A549 (cell line): ENCODE data around the gene CERS3. TPM values are rescaled to one million over a fixed set of nuclear protein-coding genes. Genes with fewer than 3 reads are reported as not detected.
A peak's percentile ranks its signal among the peaks of the same experiment; 100 is the strongest.

Source experiments
- ATAC-seq, 2 experiments: fragments of 200-7000 bp in 1 of 2; fragments of >200 bp in 1 of 2; cut with Nextera tagmentation in 1 of 2; cut with Tn5 transposase in 1 of 2; 3 replicates each; pipeline versions ENCODE4 v1.8.0 to v1.9.1; 2018 to 2020; ENCODE audit warnings: mild to moderate bottlenecking in 1 of 2, moderate library complexity in 1 of 2
- CTCF ChIA-PET: fragments of 300-600 bp; sonication (Branson Sonifier 250); formaldehyde crosslinking; extraction: SDS; loops from one replicate; lab custom pipeline; 2021; ENCODE audit warnings: antibody characterized with exemption, inconsistent platforms; lab: Yijun Ruan, JAX
- POLR2A ChIA-PET: fragments of 350-600 bp; formaldehyde crosslinking; extraction: SDS; loops from one replicate; lab custom pipeline; 2021; ENCODE audit warnings: antibody characterized with exemption, inconsistent platforms; lab: Yijun Ruan, JAX
- DNase-seq, 2 experiments: peaks; one replicate each; pipeline versions ENCODE4 v3.0.0 to v3.0.0-alpha.2; 2011 to 2016; ENCODE audit warnings: low read depth in 1 of 2, low spot score in 1 of 2
- FAIRE-seq: peaks from 2 replicates; lab custom pipeline; 2011; peaks lifted over from hg19 to GRCh38; lab: Jason Lieb, UNC
- H3K27ac ChIP-seq, 2 experiments: fragments of >200 bp; sonication (Bioruptor Twin); formaldehyde crosslinking; 3 replicates each; pipeline ENCODE4 v1.5.1; 2016 to 2017
- H3K4me1 ChIP-seq: fragments of >200 bp; sonication (Bioruptor Twin); formaldehyde crosslinking; 3 replicates; pipeline ENCODE4 v1.6.1; 2016
- H3K4me2 ChIP-seq: fragments of >200 bp; sonication (Bioruptor Twin); formaldehyde crosslinking; 3 replicates; pipeline ENCODE4 v1.6.1; 2016
- H3K4me3 ChIP-seq: fragments of >200 bp; sonication (Bioruptor Twin); formaldehyde crosslinking; 3 replicates; pipeline ENCODE4 v1.5.1; 2016
- H3K9me3 ChIP-seq: fragments of >200 bp; sonication (Bioruptor Twin); formaldehyde crosslinking; 3 replicates; pipeline ENCODE4 v1.6.1; 2016
- ATOH8 ChIP-seq: fragments of 250-450 bp; sonication (Bioruptor Pico); IDR thresholded peaks from 2 replicates; pipeline ENCODE4 v1.5.0; 2020; ENCODE audit warnings: low read depth, mild to moderate bottlenecking, moderate library complexity
- CBX2 ChIP-seq: fragments of 200-600 bp; sonication (generic); IDR thresholded peaks from 2 replicates; pipeline ENCODE4 v1.6.1; 2016; ENCODE audit warnings: low read depth, mild to moderate bottlenecking, borderline replicate concordance
- CHD2 ChIP-seq: fragments of 150-350 bp; IDR thresholded peaks from 2 replicates; pipeline ENCODE4 v1.6.1; 2014; ENCODE audit warnings: low read length; ENCODE audit not compliant: partially characterized antibody
- CHD4 ChIP-seq: fragments of 200-600 bp; sonication (generic); IDR thresholded peaks from 2 replicates; pipeline ENCODE4 v1.6.1; 2016; ENCODE audit warnings: antibody characterized with exemption, mild to moderate bottlenecking, borderline replicate concordance
- CTCF ChIP-seq: fragments of >200 bp; sonication (Bioruptor Twin); formaldehyde crosslinking; IDR thresholded peaks from 3 replicates; pipeline ENCODE4 v1.5.1; 2016
- EHMT2 ChIP-seq: fragments of 200-600 bp; sonication (generic); IDR thresholded peaks from 2 replicates; pipeline ENCODE4 v1.6.1; 2016; ENCODE audit warnings: antibody characterized with exemption, low read depth, mild to moderate bottlenecking, moderate library complexity
- ESRRA ChIP-seq: fragments of 150-350 bp; IDR thresholded peaks from 2 replicates; pipeline ENCODE4 v1.6.1; 2014; ENCODE audit warnings: mild to moderate bottlenecking, low read length, borderline replicate concordance
- FOSB ChIP-seq: fragments of 250-450 bp; sonication (Bioruptor Pico); IDR thresholded peaks from 2 replicates; pipeline ENCODE4 v1.5.0; 2020; ENCODE audit warnings: mild to moderate bottlenecking, moderate library complexity
- HEYL ChIP-seq: fragments of 250-450 bp; sonication (Bioruptor Pico); IDR thresholded peaks from 2 replicates; pipeline ENCODE4 v1.8.0; 2021; ENCODE audit warnings: mild to moderate bottlenecking, moderate library complexity
- HMGXB4 ChIP-seq: fragments of 250-450 bp; sonication (Bioruptor Pico); IDR thresholded peaks from 2 replicates; pipeline ENCODE4 v1.5.0; 2021; ENCODE audit warnings: mild to moderate bottlenecking, moderate library complexity, borderline replicate concordance
- HOXA7 ChIP-seq: fragments of 250-450 bp; sonication (Bioruptor Pico); IDR thresholded peaks from 2 replicates; pipeline ENCODE4 v1.5.0; 2020; ENCODE audit warnings: mild to moderate bottlenecking, moderate library complexity
- JUN ChIP-seq, 2 experiments: fragments of >200 bp; sonication (Bioruptor Twin); formaldehyde crosslinking; IDR thresholded peaks; 2 replicates in 1 of 2; 3 replicates in 1 of 2; pipeline ENCODE4 v1.6.1; 2016 to 2017
- KDM5A ChIP-seq: fragments of 200-600 bp; sonication (generic); IDR thresholded peaks from 2 replicates; pipeline ENCODE4 v1.6.1; 2016; ENCODE audit warnings: antibody characterized with exemption, mild to moderate bottlenecking
- MAX ChIP-seq: IDR thresholded peaks from 2 replicates; pipeline ENCODE4 v1.6.1; 2012
- MAZ ChIP-seq: fragments of 150-350 bp; IDR thresholded peaks from 2 replicates; pipeline ENCODE4 v1.6.1; 2014; ENCODE audit warnings: antibody characterized with exemption, low read depth, low read length, borderline replicate concordance
- MYC ChIP-seq: IDR thresholded peaks from 2 replicates; pipeline ENCODE4 v1.6.1; 2012; ENCODE audit warnings: mild to moderate bottlenecking, inconsistent platforms, low read length, improper control_type of control experiment, borderline replicate concordance
- NFE2L2 ChIP-seq: fragments of 150-350 bp; conservative IDR thresholded peaks from 2 replicates; pipeline ENCODE4 v1.6.1; 2014; ENCODE audit warnings: low read length
- NPAS2 ChIP-seq: fragments of 250-450 bp; sonication (Bioruptor Pico); IDR thresholded peaks from 2 replicates; pipeline ENCODE4 v1.8.0; 2022; ENCODE audit warnings: mild to moderate bottlenecking, moderate library complexity, borderline replicate concordance
- POLR2A ChIP-seq: IDR thresholded peaks from 2 replicates; pipeline ENCODE4 v1.6.1; 2012; ENCODE audit warnings: mild to moderate bottlenecking, low read length
- POLR2AphosphoS2 ChIP-seq: conservative IDR thresholded peaks from 2 replicates; pipeline ENCODE4 v1.6.1; 2012; ENCODE audit warnings: low read length, improper control_type of control experiment, inconsistent platforms
- RARB ChIP-seq: fragments of 250-450 bp; sonication (Bioruptor Pico); IDR thresholded peaks from 2 replicates; pipeline ENCODE4 v1.8.0; 2021; ENCODE audit warnings: mild to moderate bottlenecking, moderate library complexity
- RCOR1 ChIP-seq: fragments of 150-350 bp; IDR thresholded peaks from 2 replicates; pipeline ENCODE4 v1.6.1; 2014; ENCODE audit warnings: antibody characterized with exemption, low read length, low read depth
- TP53 ChIP-seq: fragments of 250-450 bp; sonication (Bioruptor Pico); IDR thresholded peaks from 2 replicates; pipeline ENCODE4 v1.5.0; 2021; ENCODE audit warnings: mild to moderate bottlenecking, moderate library complexity
- ZC3H11A ChIP-seq: fragments of 450-650 bp; IDR thresholded peaks from 2 replicates; pipeline ENCODE4 v1.6.1; 2014; ENCODE audit warnings: antibody characterized with exemption, mild to moderate bottlenecking
- ZSCAN20 ChIP-seq: fragments of 250-450 bp; sonication (Bioruptor Pico); IDR thresholded peaks from 2 replicates; pipeline ENCODE4 v1.8.0; 2022; ENCODE audit warnings: mild to moderate bottlenecking, moderate library complexity
- WGBS: methylation state at CpG from one replicate; pipeline ENCODE4 v1.1.6; 2017; ENCODE audit errors: missing lambda C conversion rate; 5-methylcytosine and 5-hydroxymethylcytosine counted together
- polyA plus RNA-seq, 4 experiments: library from polyadenylated mRNA; depleted of rRNA in 3 of 4; stranded (reverse); fragments of >200 nt; fragmentation: RNase III in 1 of 4; extraction: RNeasy Plus Mini Kit Qiagen cat#74134 plus additional on column Dnase treatment in 1 of 4; gene quantifications; 2 replicates in 3 of 4; 3 replicates in 1 of 4; pipeline ENCODE4 v1.2.3, GENCODE V29; 2011 to 2017

Gene CERS3
- polyA plus RNA-seq, 2 of the 4 experiments (the other 2 are of a cell fraction): not detected

- TF ChIP-seq ATOH8 (CRISPR knock-in tag): no peak
- TF ChIP-seq ESRRA: no peak
- no peak for TF ChIP-seq HEYL
These were observed 63.9 kb downstream of the CERS3 start (continued) for GRCh38 chr15:100464888-100465287.

GRCh38 chr15:100464256-100464655 lies 64.5 kb downstream of the CERS3 start:
- WGBS: 3% methylated on average over 3 of the region's 3 CpGs
- CTCF ChIA-PET: no interaction called here
- ATAC-seq: no peak

GRCh38 chr15:100463515-100463914 lies 65.2 kb downstream of the CERS3 start:
- Histone ChIP-seq H3K4me1 (no peaks in the 10 kb centered on the region), H3K27ac (no peak overlapping the region), H3K9me3 (peaks cover 2% of the 10 kb centered on the region; the same call in 1 of the 3 replicates), H3K4me3 (no peak overlapping the region), H3K4me2 (no peak overlapping the region)
- POLR2A ChIA-PET: no interaction called here
- CTCF ChIA-PET: interaction anchor here (0.6 kb wide), 1 partner anchor 358 kb away, joined by 3 read pairs; no protein-coding TSS in a partner anchor
- no peak for TF ChIP-seq CBX2
- no peak for TF ChIP-seq CHD4
- no peak for TF ChIP-seq HMGXB4
- no peak for TF ChIP-seq MYC
- TF ChIP-seq CHD2: no peak
- no peak for TF ChIP-seq NFE2L2
- no peak for TF ChIP-seq HOXA7
- TF ChIP-seq MAZ: no peak
- no peak for TF ChIP-seq ZSCAN20 (CRISPR knock-in tag)
- TF ChIP-seq POLR2A: no peak
- TF ChIP-seq CTCF: no peak
- no peak for TF ChIP-seq TP53
- TF ChIP-seq RCOR1: no peak
- no peak for TF ChIP-seq JUN (IDR thresholded peaks at IDR 0.05)
- TF ChIP-seq MAX: no peak
- ATAC-seq (0 out of 6 replicates have a peak, but pooled peaks of 1 of the 2 experiments have one; percentile 13), FAIRE-seq (no peak), DNase-seq (no peak)
- 21% methylated on average over 4 of the region's 4 CpGs for WGBS

More at GRCh38 chr15:100464256-100464655, 64.5 kb downstream of the CERS3 start:
- DNase-seq (no peak), FAIRE-seq (no peak)
- TF ChIP-seq ESRRA (no peak), EHMT2 (no peak), JUN (IDR thresholded peaks at IDR 0.05) (no peak), FOSB (CRISPR knock-in tag) (no peak), POLR2AphosphoS2 (no peak), ZC3H11A (no peak), RARB (CRISPR knock-in tag) (no peak), NPAS2 (no peak), KDM5A (no peak), ZSCAN20 (CRISPR knock-in tag) (no peak)
- POLR2A ChIA-PET: no interaction called here
- Histone ChIP-seq H3K4me1 (no peaks in the 10 kb centered on the region), H3K4me2 (no peak overlapping the region), H3K9me3 (peaks cover 2% of the 10 kb centered on the region; the same call in 1 of the 3 replicates), H3K4me3 (no peak overlapping the region), H3K27ac (no peak overlapping the region)
